Left lobe of liver (tissue), 2 donors: ENCODE data around the gene PLA2G15. TPM values are rescaled to one million over a fixed set of nuclear protein-coding genes. Genes with fewer than 3 reads are reported as not detected.

Experiments
- ATAC-seq: fragments of 200-7000 bp; cut with Tn5 transposase; one replicate; pipeline ENCODE4 v1.9.1; 2020; ENCODE audit warnings: mild to moderate bottlenecking, moderate library complexity
- DNase-seq: peaks from one replicate; pipeline ENCODE4 v3.0.0-alpha.2; 2020; ENCODE audit warnings: low spot score
- total RNA-seq: library from RNA; stranded (reverse); gene quantifications from one replicate; pipeline ENCODE4 v1.2.1, GENCODE V29; 2021
- donor health status: DM: no; HTN: no; CAD: no; lungs with moderate emphysema.
- donor health status: DM: no; HTN: yes; CAD: no.

PLA2G15 gene
- total RNA-seq, 1 donor from 2014 or later, result 12.5 TPM

DNA sequence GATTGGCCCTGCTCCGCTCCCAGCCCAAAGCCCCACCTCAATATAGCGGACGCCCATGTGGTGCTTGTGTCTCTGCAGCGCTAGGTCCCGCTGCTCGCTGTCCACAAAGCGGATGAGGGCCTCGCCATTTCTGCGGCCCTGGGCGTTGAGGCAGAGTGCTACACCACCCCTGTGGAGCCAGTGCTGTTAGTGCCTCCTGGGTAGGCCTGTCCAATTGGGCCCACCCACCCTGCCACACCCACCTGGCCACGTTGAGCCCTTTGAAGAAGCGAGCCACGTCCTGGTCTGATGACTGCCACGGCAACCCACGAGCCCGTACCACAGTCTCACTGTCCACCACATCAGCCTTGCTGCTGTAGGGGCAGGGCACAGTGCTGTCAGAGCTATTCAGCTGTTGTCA, 12.8 kb upstream of the PLA2G15 start:
- ATAC-seq (no peak), DNase-seq (no peak)

DNA sequence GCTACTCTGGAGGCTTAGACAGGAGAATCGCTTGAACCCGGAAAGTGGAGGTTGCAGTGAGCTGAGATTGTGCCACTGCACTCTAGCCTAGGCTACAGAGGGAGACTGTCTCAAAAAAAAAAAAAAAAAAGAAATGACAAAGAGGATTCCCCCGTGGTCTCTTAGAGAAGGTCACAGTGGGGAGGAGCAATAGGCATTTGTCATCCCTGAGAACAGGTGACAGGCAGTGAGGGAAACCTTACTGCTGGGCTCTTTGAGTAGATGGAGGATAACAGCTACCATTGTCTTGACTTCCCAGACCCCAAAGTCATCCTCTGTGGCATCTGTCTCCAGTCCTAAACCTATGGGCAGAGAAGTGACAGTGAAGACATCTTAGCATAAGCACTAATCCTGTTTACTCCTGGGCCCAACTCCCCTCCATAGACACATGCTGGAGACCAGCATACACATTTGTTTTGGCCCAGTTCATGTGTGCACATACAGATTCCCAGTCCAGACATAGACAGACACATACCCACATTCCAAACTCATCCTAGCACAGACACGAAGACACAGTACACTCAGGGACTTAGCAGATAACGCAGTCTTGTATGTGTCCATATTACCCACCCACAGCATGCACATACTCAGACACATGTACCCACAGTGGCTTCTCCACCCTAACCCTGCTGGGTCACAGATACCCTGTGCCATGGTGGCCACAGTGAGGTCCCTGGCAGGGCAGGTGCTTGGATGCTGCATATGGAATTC, 11.9 kb upstream of the PLA2G15 start:
- ATAC-seq (no peak), DNase-seq (no peak)

DNA sequence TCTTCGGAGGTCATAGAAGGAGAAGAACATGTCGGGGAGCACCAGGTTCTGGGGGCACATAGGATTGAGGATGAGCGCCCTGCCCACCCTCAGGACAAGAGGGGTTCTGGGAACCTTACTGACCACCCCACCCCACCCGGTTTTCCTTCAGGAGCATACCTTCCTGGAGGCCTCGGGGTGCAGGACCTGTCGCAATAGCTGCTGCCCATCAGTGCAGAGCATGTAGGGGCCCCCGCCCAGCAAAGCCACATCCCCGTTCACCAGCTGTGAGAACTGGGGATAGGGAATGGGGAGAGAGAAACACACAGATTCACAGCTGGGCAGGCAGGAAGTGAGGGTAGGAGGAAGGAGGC, 11.4 kb upstream of the PLA2G15 start:
- ATAC-seq, result no peak
- no peak for DNase-seq

DNA sequence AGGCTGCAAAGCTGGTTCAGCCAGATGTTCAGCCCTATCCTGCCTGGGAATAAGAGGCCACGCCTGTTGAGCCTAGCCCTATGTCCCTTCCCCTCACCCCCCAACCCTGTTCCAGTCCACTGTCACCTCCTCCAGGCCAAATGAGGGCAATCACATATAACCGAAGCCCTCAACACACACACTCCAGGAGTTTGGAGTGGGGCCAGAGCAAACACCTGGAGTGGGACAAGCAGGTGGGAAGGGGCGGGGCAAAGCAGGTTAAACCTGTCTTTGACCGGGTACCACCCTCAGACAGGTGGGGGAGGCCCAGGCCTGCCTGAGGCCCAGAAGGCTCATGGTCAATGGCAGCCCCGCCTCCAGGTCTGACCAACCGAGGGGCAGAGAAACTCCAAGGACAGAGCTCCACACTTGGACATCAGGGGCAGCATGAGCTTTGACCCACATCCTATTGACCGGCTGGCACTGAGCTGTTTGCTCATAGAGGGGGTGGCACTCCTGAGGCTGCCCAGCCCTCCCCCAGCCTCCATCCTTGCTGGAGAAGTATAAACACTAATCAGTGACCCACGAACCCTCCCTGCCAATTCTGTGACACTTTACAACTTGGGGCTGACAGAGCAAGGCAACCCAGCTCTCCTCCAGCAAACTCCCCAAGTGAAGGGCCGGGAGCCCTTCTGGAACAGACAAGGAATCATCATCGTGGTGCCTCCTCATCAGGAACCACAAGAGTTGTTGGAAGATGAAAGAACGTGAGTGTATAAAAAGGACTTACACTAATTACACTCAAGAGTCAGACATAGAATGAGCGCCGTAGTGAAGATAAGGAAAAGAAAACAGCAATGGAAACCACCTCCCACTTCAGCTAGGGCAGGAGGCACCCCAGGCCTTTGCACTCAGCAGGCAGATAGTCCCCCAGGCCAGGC, 10.7 kb upstream of the PLA2G15 start:
- peak; percentile 99 for DNase-seq
- peak; percentile 48 for ATAC-seq

DNA sequence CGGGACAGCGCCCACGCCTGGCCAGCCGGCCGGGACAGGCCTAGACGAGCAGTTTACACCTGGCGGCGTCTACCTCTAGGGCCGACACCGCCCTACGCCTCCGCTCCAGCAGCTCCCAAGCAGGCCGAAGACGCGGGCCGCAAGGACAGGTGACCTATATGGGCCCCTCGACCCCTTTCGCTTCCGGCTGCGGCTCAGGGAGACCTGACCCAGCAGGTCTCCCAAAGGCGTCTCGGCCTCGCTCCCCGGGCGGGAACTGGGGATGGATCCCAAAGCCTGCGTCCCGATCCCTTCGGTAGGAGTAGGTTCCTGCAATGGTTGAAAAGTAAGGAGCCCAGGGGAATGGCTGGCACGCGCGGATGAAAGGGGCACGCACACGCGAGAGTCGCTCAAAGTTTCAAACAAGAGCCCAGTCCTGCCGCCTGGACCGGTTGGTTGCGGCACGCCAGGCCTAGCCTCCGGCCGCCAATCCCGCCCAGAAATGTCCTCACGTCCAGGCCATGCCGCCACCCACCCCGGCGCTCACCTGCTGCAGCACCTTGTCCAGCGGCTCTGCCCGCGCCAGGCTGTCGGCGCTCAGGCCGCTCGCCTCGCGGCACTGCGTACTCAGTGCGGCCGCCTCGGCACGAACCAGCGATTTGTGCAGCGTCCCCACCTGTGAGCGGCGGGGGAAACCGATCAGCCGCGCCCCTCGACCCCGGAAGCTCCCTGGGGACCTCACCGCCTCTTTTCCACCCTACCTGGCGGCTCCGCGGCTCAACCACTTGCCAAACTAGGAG, 9.9 kb upstream of the PLA2G15 start:
- ATAC-seq (no peak), DNase-seq (no peak)

DNA sequence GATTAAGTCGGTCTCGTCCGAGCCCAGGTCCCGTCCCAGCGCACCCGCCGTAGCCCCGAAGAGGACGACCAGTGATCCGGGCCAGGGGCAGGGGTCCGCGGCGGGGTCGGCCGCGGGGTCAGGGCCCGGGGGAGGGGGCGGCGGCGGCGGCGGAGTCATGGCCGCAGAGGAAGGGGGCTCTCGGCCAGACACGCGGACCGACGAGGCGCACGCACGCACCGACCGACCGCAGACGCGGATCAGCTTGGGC, 9.4 kb upstream of the PLA2G15 start, which contains the start of gene ESRP2:
Gene ESRP2 (minus strand): TSS at position 241 of the 250 bp plus-strand sequence. CDS start 82 bp downstream, at position 159.
- no peak for ATAC-seq
- DNase-seq, result no peak

DNA sequence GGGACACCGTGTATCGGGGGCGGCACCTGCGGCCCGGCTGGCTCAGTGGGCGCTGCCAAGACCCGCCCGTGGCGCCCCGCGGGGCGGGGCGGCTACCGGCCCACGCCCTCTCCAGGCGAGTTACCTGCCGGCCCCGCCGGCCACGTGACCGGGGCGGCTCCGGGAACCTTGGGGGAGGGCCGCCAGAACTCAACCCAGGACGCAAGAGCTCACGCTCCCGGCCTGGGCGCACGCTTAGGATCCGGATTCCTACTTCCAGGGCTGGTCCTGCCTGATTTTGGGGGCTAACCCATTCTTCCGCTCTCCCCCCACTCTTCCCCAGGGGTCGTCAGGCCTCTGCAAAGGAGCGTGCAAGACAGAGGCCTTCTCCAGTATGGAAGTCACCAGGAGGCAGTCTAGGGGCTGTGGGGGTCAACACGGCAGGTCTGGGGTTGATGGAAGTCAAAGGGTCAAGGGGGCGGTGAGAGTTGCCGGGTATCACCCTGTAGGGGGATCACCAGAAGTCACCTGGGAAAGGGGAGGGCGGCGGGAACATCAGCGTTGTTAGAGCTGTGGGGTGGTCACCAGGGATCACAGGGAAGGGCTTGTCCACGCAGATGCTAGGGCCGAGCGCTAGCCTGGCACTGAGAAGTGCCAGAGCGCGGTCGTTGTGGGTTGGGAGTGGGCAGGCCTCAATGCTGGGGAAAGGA, 8.9 kb upstream of the PLA2G15 start:
- ATAC-seq, result peak; percentile 56
- peak; percentile 97 for DNase-seq

DNA sequence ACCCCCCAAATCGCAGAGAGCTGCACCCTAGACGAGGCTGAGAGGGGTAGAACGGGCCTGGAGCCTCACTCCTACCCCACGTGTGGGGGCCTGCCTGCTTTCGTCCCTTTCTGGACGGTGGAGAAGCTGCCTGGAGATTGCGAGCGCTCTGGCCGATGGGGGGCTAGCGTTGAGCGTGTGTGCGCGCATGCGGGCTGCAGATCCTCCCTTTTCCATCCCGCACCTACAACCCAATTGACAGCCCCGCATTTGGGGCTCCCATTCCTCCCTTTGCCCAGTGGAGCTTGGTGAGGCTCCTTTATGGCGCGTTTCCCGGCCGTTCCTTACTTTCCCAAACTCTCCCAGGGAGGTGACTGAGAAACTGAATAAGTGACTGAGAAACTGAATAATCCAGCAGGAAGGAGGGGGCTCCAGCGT, 8.3 kb upstream of the PLA2G15 start:
- ATAC-seq (no peak), DNase-seq (no peak)

DNA sequence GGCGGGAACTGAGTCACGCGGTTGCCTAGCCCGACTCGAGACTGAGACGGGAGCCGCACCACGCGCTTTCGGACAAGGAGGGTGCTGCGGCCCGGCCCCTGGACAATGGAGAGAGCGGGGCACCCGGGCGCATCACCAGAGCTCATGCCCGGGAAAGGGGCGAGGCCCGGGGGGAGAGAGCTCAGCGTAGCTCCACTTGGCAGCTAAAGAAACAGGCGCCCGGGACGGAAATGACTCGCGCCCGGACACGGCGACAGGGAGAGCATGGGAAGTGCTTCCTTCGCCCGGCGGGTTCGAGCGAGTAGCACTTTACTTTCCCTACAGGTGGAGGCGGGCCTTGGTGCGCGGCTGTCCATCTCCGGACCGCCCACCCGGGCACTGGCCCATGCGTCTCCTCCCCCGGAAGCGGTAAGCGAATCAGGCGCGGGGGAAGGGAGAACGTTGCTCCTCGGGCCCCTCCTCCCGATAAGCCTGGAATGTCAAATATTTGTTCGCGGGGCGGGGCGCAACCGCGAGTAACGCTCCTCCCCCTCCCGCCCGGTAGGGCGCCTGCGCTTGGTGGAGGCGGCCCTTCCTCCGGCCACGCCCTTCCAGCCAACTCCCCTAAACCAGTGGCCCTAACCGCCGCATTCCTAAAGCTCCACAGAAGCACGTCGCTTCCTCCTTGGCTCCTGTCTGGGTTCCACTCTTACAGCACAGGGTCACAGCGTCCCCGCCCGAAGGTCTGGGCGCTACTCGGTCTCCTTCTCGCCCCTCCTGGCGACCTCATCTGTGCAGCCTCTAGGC, 7.7 kb upstream of the PLA2G15 start:
- ATAC-seq (peak; percentile 64), DNase-seq (peak; percentile 99)

DNA sequence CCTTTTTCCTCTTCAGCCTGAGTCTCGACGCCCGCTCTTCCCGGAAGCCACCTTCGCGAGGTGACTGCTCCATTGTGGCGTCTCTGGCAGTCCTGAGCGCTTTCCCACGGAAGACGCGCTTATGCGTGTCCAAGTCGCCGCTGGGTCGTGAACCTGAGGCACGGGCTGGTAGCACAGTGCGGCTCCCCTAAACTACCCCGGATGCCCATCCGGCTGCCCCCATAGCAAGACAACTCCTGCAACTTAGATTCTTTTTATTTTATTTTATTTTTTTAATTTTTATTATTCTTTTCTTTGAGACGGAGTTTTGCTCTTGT, 7.2 kb upstream of the PLA2G15 start:
- ATAC-seq, result no peak
- DNase-seq, result no peak

DNA sequence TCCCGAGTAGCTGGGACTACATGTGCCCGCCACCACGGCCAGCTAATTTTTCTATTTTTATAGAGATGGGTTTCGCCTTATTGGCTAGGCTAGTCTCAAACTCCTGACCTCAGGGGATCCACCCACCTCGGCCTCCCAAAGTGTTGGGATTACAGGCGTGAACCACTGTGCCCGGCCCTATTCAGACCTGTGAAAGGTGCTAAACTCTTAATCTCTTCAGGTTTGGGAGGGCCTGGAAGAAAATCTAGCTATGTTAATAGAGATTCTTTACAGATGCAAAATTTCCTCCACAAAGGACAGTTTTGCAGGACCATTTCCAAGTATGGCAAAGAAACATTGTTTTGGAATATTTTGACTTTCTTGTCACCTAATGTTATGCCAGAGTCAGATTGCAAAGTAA, 3.1 kb upstream of the PLA2G15 start:
- ATAC-seq, result no peak
- DNase-seq, result no peak

DNA sequence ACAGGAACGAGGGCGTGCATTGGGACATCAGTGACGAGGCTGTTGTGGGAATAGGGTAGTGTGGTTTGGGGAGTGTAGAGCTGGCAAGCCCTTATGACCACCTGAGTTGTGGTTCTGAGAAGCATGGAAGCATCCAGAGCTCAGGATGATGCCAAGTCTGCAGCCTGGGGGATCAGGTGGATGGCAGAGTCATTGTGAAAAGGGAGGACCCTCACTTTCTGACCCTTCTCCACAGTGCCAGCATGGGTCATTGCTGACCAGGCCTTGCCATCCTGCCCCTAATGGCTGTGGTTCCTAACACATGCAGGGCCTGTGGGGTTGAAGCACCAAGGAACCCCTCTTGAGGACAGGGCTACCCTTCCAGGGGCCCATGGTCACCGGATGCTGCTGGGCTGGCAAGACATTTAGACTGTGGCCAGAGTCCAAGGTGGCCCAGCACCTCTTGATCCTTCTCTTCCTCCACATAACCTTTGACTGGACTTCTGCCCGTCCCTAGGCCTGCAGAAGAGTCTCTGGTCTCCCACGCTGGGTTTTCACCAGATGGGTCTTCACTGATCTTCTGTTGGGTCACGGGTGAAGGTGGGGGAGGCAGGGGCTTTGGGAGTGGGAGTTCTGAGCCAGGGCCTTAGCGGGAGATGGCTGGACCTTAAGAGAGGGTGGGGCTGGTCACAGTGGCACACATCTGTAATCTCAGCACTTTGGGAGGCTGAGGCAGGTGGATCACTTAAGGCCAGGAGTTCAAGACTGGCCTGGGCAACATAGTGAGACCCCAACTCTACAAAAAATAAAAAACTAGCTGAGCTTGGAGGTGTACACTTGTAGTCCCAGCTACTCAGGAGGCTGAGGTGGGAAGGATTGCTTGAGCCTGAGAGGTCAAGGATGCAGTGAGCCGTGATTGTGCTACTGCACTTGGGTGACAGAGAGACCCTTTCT, 2.0 kb upstream of the PLA2G15 start:
- ATAC-seq (no peak), DNase-seq (no peak)

DNA sequence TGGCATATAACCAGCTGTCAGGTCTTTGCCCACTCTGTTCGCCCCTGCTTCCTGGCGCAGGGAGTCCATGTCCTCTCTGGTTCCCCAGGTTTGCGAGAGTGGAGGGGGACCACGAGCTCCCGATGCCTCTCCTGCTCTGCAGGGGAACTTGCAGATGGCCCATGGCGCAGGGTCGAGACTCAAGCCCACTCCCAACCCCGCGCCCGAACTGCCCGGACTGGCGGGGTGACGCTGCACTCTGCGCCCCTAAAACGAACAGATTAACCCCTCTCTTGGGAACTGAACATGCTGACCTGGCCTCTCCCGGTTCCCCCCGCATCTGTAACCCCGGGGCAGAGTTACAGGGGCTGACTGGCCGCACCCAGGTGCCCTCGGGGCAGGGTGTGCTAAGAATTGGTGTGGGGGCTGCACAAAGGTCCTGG, 681 bp upstream of the PLA2G15 start:
- DNase-seq (no peak), ATAC-seq (peak; percentile 0)

DNA sequence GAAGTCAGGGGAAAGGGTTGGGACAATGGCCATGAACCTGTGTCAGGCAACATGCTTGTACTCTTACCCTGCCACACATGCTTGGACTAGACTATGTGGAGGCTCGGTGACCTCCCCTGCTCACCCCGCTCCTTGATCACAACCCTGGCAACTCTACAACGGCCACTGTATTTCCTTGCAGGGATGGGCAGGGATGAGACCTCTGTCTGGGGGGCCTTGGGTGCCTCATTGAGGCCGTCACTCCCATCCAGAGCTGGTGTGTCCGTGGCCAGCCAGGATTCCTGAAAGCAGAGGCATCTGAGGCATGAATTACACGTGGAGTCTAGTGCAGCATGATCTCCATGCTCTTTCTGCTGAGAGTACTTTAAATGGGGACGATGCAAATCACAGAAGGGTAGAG, 948 bp downstream of the PLA2G15 start:
- no peak for ATAC-seq
- DNase-seq, result no peak

DNA sequence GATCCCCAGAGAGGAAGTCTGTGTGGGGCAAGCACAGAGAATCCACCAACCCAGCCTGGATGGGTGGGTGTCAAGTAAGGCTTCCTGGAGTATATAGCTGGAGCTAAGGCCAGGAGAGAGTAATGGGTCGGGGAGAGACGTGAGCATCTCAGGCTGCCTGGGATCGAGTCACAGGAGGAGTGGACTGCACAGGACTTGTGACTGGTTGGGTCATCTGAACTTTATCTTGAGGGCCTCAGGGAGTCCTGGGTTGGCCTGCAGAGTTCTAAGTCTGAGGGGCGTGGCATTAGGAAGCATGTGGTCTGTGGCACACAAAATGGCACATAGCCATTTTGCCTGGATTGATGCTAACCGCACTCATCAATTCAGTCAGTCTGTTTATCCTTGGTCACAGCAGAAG, 1.5 kb downstream of the PLA2G15 start:
- no peak for DNase-seq
- ATAC-seq, result no peak

DNA sequence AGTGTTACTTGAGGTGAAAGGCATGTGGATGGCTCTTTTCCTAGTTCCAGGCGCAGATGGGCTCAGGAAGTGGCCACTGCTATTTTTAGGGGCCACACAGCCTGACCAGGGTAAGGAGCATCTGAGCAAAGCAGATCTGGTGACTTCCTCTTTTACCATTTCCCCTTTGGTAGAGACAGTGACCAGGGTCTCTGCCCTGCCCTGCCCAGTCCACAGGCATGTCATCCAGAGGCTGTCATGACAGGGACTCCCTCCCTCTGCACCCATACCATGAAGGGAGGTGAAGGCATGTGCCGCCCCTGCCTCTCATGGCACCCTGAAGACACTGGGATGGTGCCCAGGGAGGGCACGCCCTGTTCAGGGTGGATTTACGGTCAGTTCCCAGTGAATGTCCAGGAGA, 2.2 kb downstream of the PLA2G15 start:
- DNase-seq, result no peak
- no peak for ATAC-seq

DNA sequence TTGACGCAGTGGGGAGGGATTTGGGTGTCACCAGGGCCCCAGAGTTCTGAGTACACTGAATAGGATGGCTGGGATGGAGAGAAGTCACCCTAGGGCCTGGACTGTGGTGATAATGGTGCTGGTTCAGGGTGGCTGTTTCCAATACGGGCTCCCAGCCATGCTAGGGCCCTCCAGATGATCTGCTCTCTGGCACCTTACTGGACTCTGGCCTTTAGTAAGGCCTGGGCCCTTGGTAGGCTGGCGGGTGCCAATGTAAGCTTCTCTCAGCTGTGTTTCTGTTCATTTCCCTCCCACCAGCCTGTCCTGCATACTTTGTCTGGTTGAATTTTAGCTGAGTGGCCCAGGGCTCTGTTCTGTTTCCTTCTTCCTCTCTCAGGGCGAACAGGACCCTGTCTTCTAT, 2.8 kb downstream of the PLA2G15 start:
- ATAC-seq, result peak; percentile 70
- peak; percentile 83 for DNase-seq

DNA sequence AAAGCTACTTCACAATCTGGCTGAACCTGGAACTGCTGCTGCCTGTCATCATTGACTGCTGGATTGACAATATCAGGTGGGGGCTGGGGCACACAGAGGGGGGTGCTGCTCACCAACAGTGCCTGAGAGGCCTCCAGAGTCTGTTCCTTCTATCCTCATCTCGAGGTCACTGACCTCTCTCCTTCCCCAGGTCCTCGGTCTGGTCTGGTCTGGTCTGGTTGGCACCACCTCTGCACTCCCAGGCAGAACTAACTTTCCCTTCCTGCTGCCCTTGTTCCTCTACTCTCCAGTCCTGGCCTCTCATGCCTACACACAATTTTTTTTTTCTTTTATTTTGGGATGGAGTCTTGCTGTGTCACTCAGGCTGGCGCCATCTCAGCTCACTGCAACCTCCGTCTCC, 4.2 kb downstream of the PLA2G15 start:
- ATAC-seq (no peak), DNase-seq (no peak)

DNA sequence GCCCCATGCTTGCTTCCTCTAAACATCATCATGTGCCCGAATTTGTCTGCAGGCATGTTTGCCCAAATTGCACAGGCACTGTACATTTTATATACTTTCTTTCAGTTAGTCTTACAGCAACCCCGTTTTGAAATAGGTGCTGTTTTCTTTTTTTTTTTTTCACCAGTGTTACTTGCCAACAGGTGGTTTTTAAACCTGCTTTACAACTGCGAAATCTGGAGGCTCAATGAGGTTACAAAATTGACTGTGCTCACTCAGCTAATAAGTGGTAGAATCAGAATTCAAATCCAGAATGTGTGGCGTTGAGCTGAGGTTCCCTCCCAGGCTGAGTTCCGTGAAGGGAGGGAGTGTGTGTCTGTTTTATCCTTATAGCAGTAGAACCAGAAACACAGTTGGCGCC, 5.8 kb downstream of the PLA2G15 start:
- DNase-seq, result no peak
- ATAC-seq, result no peak
